K562 (cell line): ENCODE data around the gene TXNRD2. TPM values are rescaled to one million over a fixed set of nuclear protein-coding genes. Genes with fewer than 3 reads are reported as not detected.

ENCODE experiments used
- ATAC-seq: fragments of 200-7000 bp; cut with Tn5 transposase; 3 replicates; pipeline ENCODE4 v1.9.1; 2020; ENCODE audit warnings: moderate library complexity
- BruUV-seq: library from RNA; stranded (reverse); fragments of 400-500 nt; replicated peaks from 2 replicates; lab custom pipeline; 2021; lab: Mats Ljungman, UMichigan
- CTCF ChIA-PET: fragments of 300-600 bp; formaldehyde crosslinking; extraction: SDS; loops from one replicate; lab custom pipeline; 2021; ENCODE audit warnings: low intra/inter-chr PET ratio; lab: Yijun Ruan, JAX
- POLR2A ChIA-PET: fragments of 300-600, 350-650 bp; sonication (Branson Sonifier 250); formaldehyde crosslinking; extraction: SDS; loops from one replicate; lab custom pipeline; 2021; ENCODE audit warnings: antibody characterized with exemption, inconsistent platforms; lab: Yijun Ruan, JAX
- DNase-seq, 4 experiments: peaks; one replicate each; pipeline versions ENCODE4 v3.0.0 to v3.0.0-alpha.2; 2011 to 2018; ENCODE audit warnings: low spot score in 3 of 4, mixed read lengths in 3 of 4; ENCODE audit errors: extremely low read depth in 1 of 4
- FAIRE-seq: peaks from 2 replicates; lab custom pipeline; 2011; peaks lifted over from hg19 to GRCh38; lab: Jason Lieb, UNC
- H2AFZ ChIP-seq: 2 replicates; pipeline ENCODE4 v1.6.0; 2011; ENCODE audit warnings: low read depth, low read length, control low read depth, inconsistent platforms
- H3K27ac ChIP-seq: fragments of 200-600 bp; 3 replicates; pipeline ENCODE4 v1.8.0; 2011; ENCODE audit warnings: low read depth, mild to moderate bottlenecking, control low read depth, inconsistent platforms, low read length, moderate library complexity, mixed read lengths; ENCODE audit errors: extremely low read depth
- H3K27me3 ChIP-seq, 2 experiments: fragments of 300-600 bp in 1 of 2; 2 replicates in 1 of 2; 3 replicates in 1 of 2; pipeline versions ENCODE4 v1.6.0 to v1.8.0; 2011; ENCODE audit warnings: inconsistent platforms in 2 of 2, low read length in 2 of 2, mild to moderate bottlenecking in 1 of 2, mixed read lengths in 1 of 2, moderate library complexity in 1 of 2; ENCODE audit not compliant: control insufficient read depth in 2 of 2, insufficient read depth in 2 of 2
- H3K36me3 ChIP-seq: fragments of 300-600 bp; 3 replicates; pipeline ENCODE4 v1.8.0; 2011; ENCODE audit warnings: mild to moderate bottlenecking, low read length, inconsistent platforms; ENCODE audit not compliant: control insufficient read depth, insufficient read depth
- H3K4me1 ChIP-seq, 2 experiments: fragments of 200-600 bp in 1 of 2; replicated peaks in 1 of 2; 2 replicates in 1 of 2; 3 replicates in 1 of 2; pipeline versions ENCODE4 v1.5.1 to v1.8.0; 2011; ENCODE audit warnings: inconsistent platforms in 2 of 2, low read length in 2 of 2, mild to moderate bottlenecking in 1 of 2, mixed read lengths in 1 of 2, moderate library complexity in 1 of 2; ENCODE audit not compliant: control insufficient read depth in 2 of 2, insufficient read depth in 2 of 2
- H3K4me2 ChIP-seq: 2 replicates; pipeline ENCODE4 v1.6.1; 2011; ENCODE audit warnings: low read length, control low read depth, inconsistent platforms, mixed read lengths; ENCODE audit not compliant: insufficient read depth
- H3K4me3 ChIP-seq: fragments of 200-600 bp; sonication (generic), shearing (Covaris generic); 2 replicates; pipeline ENCODE4 v1.5.1; 2016; ENCODE audit warnings: control low read depth, inconsistent platforms
- H3K79me2 ChIP-seq: fragments of 200-600 bp; 3 replicates; pipeline ENCODE4 v1.8.0; 2011; ENCODE audit warnings: low read length, inconsistent platforms; ENCODE audit not compliant: control insufficient read depth, insufficient read depth
- H3K9ac ChIP-seq, 2 experiments: 2 replicates each; pipeline versions ENCODE4 v1.6.0 to v1.6.1; 2011; ENCODE audit warnings: low read depth in 2 of 2, low read length in 2 of 2, control low read depth in 1 of 2, inconsistent platforms in 1 of 2, mild to moderate bottlenecking in 1 of 2, mixed read lengths in 1 of 2; ENCODE audit not compliant: insufficient read depth in 1 of 2
- H3K9me1 ChIP-seq: one replicate; pipeline ENCODE4 v1.6.0; 2011; ENCODE audit warnings: inconsistent platforms, mild to moderate bottlenecking, low read length, moderate library complexity; ENCODE audit not compliant: control insufficient read depth, insufficient read depth
- H3K9me3 ChIP-seq: replicated peaks from 2 replicates; pipeline ENCODE4 v1.5.1; 2011; ENCODE audit warnings: low read depth, low read length, inconsistent platforms; ENCODE audit not compliant: control insufficient read depth, insufficient read depth
- H4K20me1 ChIP-seq: replicated peaks from 2 replicates; pipeline ENCODE4 v1.6.1; 2011; ENCODE audit warnings: low read length, inconsistent platforms, mixed read lengths; ENCODE audit not compliant: control insufficient read depth, insufficient read depth
- BCOR ChIP-seq: fragments of 450-650 bp; IDR thresholded peaks from 2 replicates; pipeline ENCODE4 v1.6.1; 2016
- IFI16 ChIP-seq: fragments of 250-450 bp; sonication (Bioruptor Pico); IDR thresholded peaks from 2 replicates; pipeline ENCODE4 v2.1.2; 2022; ENCODE audit warnings: mild to moderate bottlenecking, inconsistent platforms
- KDM2B ChIP-seq: fragments of 250-450 bp; sonication (Bioruptor Pico); IDR thresholded peaks from 2 replicates; pipeline ENCODE4 v1.8.0; 2021; ENCODE audit warnings: mild to moderate bottlenecking, moderate library complexity
- MYC ChIP-seq, 2 experiments: fragments of 250-450 bp in 1 of 2; sonication (Bioruptor Pico) in 1 of 2; IDR thresholded peaks; 2 replicates each; pipeline versions ENCODE4 v1.5.1 to v1.6.1; 2012 to 2021; ENCODE audit warnings: low read depth in 2 of 2, borderline replicate concordance in 1 of 2, improper control_type of control experiment in 1 of 2, low read length in 1 of 2, mild to moderate bottlenecking in 1 of 2, moderate library complexity in 1 of 2
- MYNN ChIP-seq, 2 experiments: sonication (generic); formaldehyde crosslinking in 1 of 2; IDR thresholded peaks; 2 replicates each; pipeline versions ENCODE4 v1.5.0 to v1.6.1; 2016 to 2020; ENCODE audit warnings: antibody characterized with exemption in 1 of 2, missing genetic modification reagents in 1 of 2
- POLR2G ChIP-seq: fragments of 200-400 bp; formaldehyde crosslinking; IDR thresholded peaks from 2 replicates; pipeline ENCODE4 v1.6.1; 2017; ENCODE audit warnings: low read depth, mild to moderate bottlenecking, antibody characterized with exemption, low read length, moderate library complexity
- RBFOX2 ChIP-seq: fragments of 200-400 bp; formaldehyde crosslinking; IDR thresholded peaks from 2 replicates; pipeline ENCODE4 v1.6.1; 2017; ENCODE audit warnings: low read depth, mild to moderate bottlenecking, low read length, moderate library complexity
- SETDB1 ChIP-seq: IDR thresholded peaks from one replicate; pipeline ENCODE4 v1.6.1; 2012; ENCODE audit warnings: low read length, control low read depth, inconsistent platforms
- TAF15 ChIP-seq: fragments of 200-400 bp; formaldehyde crosslinking; IDR thresholded peaks from 2 replicates; pipeline ENCODE4 v1.6.1; 2017; ENCODE audit warnings: mild to moderate bottlenecking, low read depth, low read length, moderate library complexity
- TCF3 ChIP-seq: sonication (generic); formaldehyde crosslinking; IDR thresholded peaks from 2 replicates; pipeline ENCODE4 v1.4.0; 2020; ENCODE audit warnings: mild to moderate bottlenecking, missing genetic modification reagents
- ZBTB7A ChIP-seq: IDR thresholded peaks from 2 replicates; pipeline ENCODE4 v1.6.1; 2011; ENCODE audit warnings: low read depth, mild to moderate bottlenecking, low read length, moderate library complexity, borderline replicate concordance; ENCODE audit not compliant: control insufficient read depth
- ZNF197 ChIP-seq: fragments of 200-800 bp; sonication (Bioruptor generic); IDR thresholded peaks from 2 replicates; pipeline ENCODE4 v1.6.1; 2016; ENCODE audit warnings: low read depth, missing genetic modification characterization, missing compliant biosample characterization
- ZNF277 ChIP-seq: fragments of 250-450 bp; sonication (Bioruptor Pico); IDR thresholded peaks from 2 replicates; pipeline ENCODE4 v1.8.0; 2022; ENCODE audit warnings: inconsistent platforms, mild to moderate bottlenecking, moderate library complexity, borderline replicate concordance
- ZNF695 ChIP-seq: fragments of 450-650 bp; formaldehyde crosslinking; IDR thresholded peaks from 2 replicates; pipeline ENCODE4 v1.4.0; 2020; ENCODE audit warnings: mild to moderate bottlenecking, moderate library complexity
- ZNF696 ChIP-seq: fragments of 250-450 bp; sonication (Bioruptor Pico); conservative IDR thresholded peaks from 2 replicates; pipeline ENCODE4 v1.4.0; 2020; ENCODE audit warnings: mild to moderate bottlenecking, moderate library complexity
- WGBS: fragments of 100-300 bp; shearing (Covaris generic); methylation state at CpG from one replicate; pipeline ENCODE4 v1.1.6; 2016; ENCODE audit warnings: low coverage, mixed read lengths; ENCODE audit not compliant: insufficient coverage; ENCODE audit errors: missing lambda C conversion rate; 5-methylcytosine and 5-hydroxymethylcytosine counted together
- in situ Hi-C: fragments of 300-500 bp; cut with MboI; formaldehyde crosslinking; loops from 4 replicates; pipeline ENCODE4 v1.15.0; 2018; ENCODE audit warnings: inconsistent platforms, mixed read lengths
- intact Hi-C: fragments of 100-400 bp; cut with micrococcal nuclease; formaldehyde crosslinking; loops from 2 replicates; pipeline ENCODE4 v1.14.2; 2022
- polyA plus RNA-seq, 8 experiments: library from polyadenylated mRNA; depleted of rRNA in 4 of 8; stranded (reverse) in 5 of 8; unstranded in 3 of 8; fragments of >200 nt; fragmentation: Nextera tagmentation in 2 of 8; fragmentation: Illumina TruSeq in 1 of 8; extraction: Ambion mirVana in 2 of 8; extraction: Trizol in 1 of 8; gene quantifications; 2 replicates each; pipeline versions ENCODE4 v1.2.1 to v1.2.3, GENCODE V29; 2011 to 2014; ENCODE audit warnings: inconsistent platforms in 1 of 8, missing spikeins in 1 of 8
- total RNA-seq, 7 experiments: library from RNA; depleted of rRNA in 6 of 7; stranded (reverse); fragments of >200 nt in 6 of 7; fragmentation: Illumina TruSeq in 2 of 7; extraction: Trizol in 2 of 7; gene quantifications; 2 replicates each; pipeline versions ENCODE4 v1.2.1 to v1.2.3, GENCODE V29; 2011 to 2021; ENCODE audit warnings: low replicate concordance in 1 of 7
- TF ChIP-seq, protein P1 (sequence below): fragments of 250-450 bp; sonication (Bioruptor Pico); IDR thresholded peaks from 2 replicates; pipeline ENCODE4 v1.4.0; 2020; ENCODE audit warnings: mild to moderate bottlenecking

Gene TXNRD2
- total and polyA plus RNA-seq, 9 of the 15 experiments (the other 6 are each of a cell fraction or from before 2014, with no cell fraction given) = 3.3 to 80.2 (median 49.4) TPM

- H3K79me2 ChIP-seq = peaks cover 14% of the 10 kb centered on the region; the same call in 1 of the 3 replicates
- intact Hi-C loops (no loop called here), in situ Hi-C loops (no loop called here)
- peaks cover 27 to 70% of the 10 kb centered on the region in 2 experiments for H3K4me1 ChIP-seq
- H2AFZ ChIP-seq = no peak overlapping the region
- no peak overlapping the region for H3K4me2 ChIP-seq
- H3K9ac ChIP-seq = peak overlapping the region in 1 of 2 experiments; percentile 73; a peak in 3 of 4 replicates
- no peaks in the 10 kb centered on the region for H3K27me3 ChIP-seq
- H3K27ac ChIP-seq = no peak overlapping the region
- no peaks in the 10 kb centered on the region for H3K9me3 ChIP-seq
- peaks cover 24% of the 10 kb centered on the region for H4K20me1 ChIP-seq
- WGBS = 91% methylated on average over 9 of the region's 9 CpGs
- no peak for TF ChIP-seq ZNF695 (CRISPR knock-in tag)
- TF ChIP-seq RBFOX2 = 0 out of 2 replicates have a peak, but pooled peaks have one; percentile 25
- peak; percentile 77 for TF ChIP-seq SETDB1
- 0 out of 2 replicates have a peak, but pooled peaks have one; percentile 23 for TF ChIP-seq KDM2B (CRISPR knock-in tag)
- TF ChIP-seq ZNF277 (CRISPR knock-in tag) = peak; percentile 1; the same call in 1 of the 2 replicates
- TF ChIP-seq ZNF197 = no peak
- TF ChIP-seq TCF3 (CRISPR knock-in tag) = no peak
- peak; percentile 40; the same call in 1 of the 2 replicates for TF ChIP-seq ZBTB7A
- TF ChIP-seq IFI16 = 0 out of 2 replicates have a peak, but pooled peaks have one; percentile 24
- 0 out of 2 replicates have a peak, but pooled peaks have one; percentile 39 for TF ChIP-seq TAF15
- TF ChIP-seq, protein P1, sequence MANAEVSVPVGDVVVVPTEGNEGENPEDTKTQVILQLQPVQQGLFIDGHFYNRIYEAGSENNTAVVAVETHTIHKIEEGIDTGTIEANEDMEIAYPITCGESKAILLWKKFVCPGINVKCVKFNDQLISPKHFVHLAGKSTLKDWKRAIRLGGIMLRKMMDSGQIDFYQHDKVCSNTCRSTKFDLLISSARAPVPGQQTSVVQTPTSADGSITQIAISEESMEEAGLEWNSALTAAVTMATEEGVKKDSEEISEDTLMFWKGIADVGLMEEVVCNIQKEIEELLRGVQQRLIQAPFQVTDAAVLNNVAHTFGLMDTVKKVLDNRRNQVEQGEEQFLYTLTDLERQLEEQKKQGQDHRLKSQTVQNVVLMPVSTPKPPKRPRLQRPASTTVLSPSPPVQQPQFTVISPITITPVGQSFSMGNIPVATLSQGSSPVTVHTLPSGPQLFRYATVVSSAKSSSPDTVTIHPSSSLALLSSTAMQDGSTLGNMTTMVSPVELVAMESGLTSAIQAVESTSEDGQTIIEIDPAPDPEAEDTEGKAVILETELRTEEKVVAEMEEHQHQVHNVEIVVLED = no peak
- TF ChIP-seq POLR2G = peak; percentile 51; the same call in 1 of the 2 replicates
- no peak; the same call in 1 of the 2 replicates for TF ChIP-seq MYC (IDR thresholded peaks at IDR 0.05; ENCODE audit: low read depth, low read length)
- TF ChIP-seq MYC (CRISPR knock-in tag; IDR thresholded peaks at IDR 0.05; ENCODE audit: borderline replicate concordance, low read depth) = peak; percentile 20; the same call in 1 of the 2 replicates
- 0 out of 2 replicates have a peak, but pooled peaks have one; percentile 37 for TF ChIP-seq MYNN (IDR thresholded peaks at IDR 0.05)
- TF ChIP-seq MYNN (CRISPR knock-in tag; IDR thresholded peaks at IDR 0.05) = no peak
- no peak for TF ChIP-seq BCOR
- no peak for TF ChIP-seq ZNF696 (CRISPR knock-in tag)
- no peak overlapping the region for H3K4me3 ChIP-seq
- ChIA-PET CTCF (interaction anchor here (0.9 kb wide), 1 partner anchor 168 kb away, joined by 5 read pairs; no protein-coding TSS in a partner anchor), POLR2A (interaction anchor here (0.6 to 1.0 kb wide), 3 partner anchors 101 to 848 kb away, joined by 3 read pairs; no protein-coding TSS in a partner anchor)
- no TSS peak for BruUV-seq
- H3K9me1 ChIP-seq = peaks cover 4% of the 10 kb centered on the region
- FAIRE-seq (no peak), ATAC-seq (no peak), DNase-seq (no peak)
- peaks cover 47% of the 10 kb centered on the region; the same call in 2 of the 3 replicates for H3K36me3 ChIP-seq
These were observed 19.6 kb upstream of the TXNRD2 start for GRCh38 chr22:19961201-19961580.
